Fibroblast of skin of left quadriceps (primary cell): ENCODE measurements around the gene RAP1GAP.
"Not testable (repeated sequence)": the region's sequence is repeated elsewhere in the genome, so short reads cannot be mapped to it uniquely, and the experiment has no call there.

Source experiments
- DNase-seq, 2 experiments: peaks; one replicate each; pipeline ENCODE4 v3.0.0-alpha.2; 2013; ENCODE audit warnings: low read depth in 2 of 2

The RAP1GAP gene

GRCh38 chr1:21644348-21644747 is 24.8 kb downstream of the RAP1GAP start:
- no peak for DNase-seq

DNA sequence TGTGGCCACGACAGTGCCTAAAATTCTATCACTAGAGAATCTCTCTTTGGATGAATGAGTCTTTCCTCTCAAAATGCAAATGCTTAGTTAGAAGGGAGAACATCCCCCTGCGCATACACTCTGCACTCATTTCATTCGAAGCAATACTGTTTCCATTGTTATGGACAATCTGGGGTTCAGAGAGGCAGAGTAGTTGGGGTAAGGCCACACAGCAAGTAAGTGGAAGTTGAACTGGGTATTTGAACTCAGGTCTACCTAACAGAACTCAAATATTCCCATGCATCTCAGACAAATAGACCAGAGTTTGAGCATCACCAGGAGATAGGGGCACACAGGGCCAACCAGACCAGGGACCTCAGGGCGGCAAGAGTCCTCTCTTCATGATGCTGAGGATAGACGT is 25.5 kb downstream of the RAP1GAP start:
- no peak for DNase-seq

GRCh38 chr1:21641967-21642739 is 27.0 kb downstream of the RAP1GAP start:
- no peak for DNase-seq

- DNase-seq: no peak
These were observed 27.6 kb downstream of the RAP1GAP start for GRCh38 chr1:21641537-21641936.

- DNase-seq: no peak
These were observed 28.1 kb downstream of the RAP1GAP start for GRCh38 chr1:21641076-21641475.

DNA sequence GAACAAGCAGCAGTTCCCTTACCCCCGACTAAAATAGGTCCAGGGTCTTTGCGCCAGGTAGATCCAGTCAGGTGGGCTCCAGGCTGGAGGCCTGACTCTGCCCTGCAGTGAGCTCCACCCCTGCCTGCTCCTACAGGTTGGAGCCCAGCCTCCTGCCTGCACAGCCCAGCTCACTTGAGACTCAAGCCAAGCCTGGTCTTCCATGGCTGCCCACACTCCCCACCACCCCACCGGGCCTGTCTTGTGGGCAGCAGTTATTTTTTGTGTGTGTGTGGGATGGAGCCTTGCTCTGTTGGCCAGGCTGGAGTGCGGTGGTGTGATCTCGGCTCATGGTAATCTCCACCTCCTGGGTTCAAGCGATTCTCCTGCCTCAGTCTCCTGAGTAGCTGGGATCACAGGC is 28.5 kb downstream of the RAP1GAP start:
- DNase-seq: no peak

DNA sequence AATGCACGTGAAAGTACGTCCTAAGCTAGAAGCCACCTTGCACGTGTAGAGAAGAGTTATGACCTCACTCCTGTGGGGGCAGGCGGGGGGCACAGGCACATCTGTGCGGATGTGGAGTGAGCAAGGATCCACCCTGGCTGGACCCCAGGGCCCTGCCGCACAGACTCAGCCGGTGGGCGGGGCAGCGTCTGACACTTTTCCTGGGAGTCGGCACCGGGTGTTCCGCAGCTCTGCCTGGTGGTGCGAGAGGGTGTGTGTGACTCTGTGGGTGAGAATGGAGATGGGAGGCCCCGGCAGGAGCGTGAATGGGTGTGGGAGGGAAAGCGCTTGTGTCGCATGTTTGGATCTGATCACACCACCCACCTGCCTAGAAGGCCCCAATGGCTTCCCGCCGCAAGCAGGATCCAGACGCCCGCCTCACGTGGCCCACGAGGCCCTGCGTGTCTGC is 29.5 kb downstream of the RAP1GAP start:
- DNase-seq: no peak

DNA sequence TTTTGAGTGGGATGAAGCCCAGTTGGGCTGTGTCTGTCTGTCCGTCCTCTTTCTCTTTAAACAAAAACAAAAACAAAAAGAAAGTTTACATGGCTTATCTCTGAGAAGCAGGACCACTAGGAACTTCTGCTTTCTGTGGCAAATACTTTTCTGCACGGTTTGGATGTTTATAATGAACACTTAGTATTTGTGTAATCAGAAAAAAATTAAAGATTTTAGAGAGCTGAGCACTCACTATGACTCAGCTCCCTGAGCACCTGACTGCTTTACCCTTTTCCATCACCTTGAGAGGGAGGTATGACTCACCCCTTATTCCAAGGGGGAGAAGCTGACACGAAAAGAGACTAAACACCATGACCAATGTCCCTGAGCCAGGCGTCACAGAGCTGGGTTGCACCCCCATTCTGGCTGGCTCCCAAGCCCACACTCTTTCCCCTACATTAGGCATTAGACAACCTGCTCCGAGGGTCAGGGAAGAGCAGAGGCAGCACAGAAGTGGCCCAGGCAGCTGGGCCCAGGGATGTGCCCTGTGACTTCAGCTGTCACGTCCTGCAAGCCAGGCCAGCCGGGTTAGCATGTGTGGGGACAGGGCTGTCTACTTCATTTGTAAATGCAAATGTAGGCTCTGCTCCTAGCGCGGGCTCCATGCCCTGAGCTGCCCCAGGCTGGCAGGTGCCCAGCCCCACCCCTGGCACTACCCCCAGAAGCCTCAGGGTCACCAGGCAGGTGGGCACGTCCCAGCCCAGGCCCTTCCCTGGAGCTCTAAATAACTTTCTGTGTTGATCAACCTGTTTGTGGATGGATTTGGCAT is 30.4 kb downstream of the RAP1GAP start:
- DNase-seq: no peak

DNA sequence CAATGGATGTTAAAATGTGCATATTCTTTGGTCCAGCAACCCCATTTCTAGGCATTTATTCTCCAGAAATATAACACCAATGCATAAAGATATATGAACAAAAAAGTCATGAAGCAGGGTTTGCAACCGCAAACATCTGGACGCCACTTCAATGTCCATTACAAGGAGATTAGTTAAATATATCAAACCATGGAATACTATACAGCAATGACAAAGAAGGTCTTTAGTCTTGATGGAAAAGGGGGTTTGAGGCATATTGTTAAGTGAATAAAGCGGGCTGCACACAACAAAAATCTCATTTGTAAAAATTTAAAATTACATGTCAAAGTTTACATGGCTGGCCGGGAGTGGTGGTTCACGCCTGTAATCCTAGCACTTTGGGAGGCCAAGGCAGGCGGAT is 31.6 kb downstream of the RAP1GAP start:
- DNase-seq: no peak

DNA sequence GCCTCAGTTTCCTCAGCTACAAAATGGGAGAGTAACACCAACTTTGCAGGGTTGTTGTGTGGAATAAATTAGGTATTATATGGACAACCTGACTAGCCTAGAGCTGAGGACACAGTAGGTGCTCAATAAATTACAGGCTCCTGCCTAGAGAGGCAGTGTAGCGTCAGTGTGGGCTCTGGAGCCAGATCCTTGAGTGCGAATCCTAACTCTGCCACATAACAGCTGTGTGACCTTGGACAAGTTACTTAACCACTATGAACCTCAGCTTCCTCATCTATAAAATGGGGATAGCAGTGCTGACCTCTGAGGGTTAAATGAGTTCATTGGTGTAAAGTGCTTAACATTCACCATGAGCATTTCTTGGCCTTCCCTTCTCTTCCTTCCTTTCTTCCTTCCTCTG is 33.1 kb downstream of the RAP1GAP start:
- DNase-seq: no peak

DNA sequence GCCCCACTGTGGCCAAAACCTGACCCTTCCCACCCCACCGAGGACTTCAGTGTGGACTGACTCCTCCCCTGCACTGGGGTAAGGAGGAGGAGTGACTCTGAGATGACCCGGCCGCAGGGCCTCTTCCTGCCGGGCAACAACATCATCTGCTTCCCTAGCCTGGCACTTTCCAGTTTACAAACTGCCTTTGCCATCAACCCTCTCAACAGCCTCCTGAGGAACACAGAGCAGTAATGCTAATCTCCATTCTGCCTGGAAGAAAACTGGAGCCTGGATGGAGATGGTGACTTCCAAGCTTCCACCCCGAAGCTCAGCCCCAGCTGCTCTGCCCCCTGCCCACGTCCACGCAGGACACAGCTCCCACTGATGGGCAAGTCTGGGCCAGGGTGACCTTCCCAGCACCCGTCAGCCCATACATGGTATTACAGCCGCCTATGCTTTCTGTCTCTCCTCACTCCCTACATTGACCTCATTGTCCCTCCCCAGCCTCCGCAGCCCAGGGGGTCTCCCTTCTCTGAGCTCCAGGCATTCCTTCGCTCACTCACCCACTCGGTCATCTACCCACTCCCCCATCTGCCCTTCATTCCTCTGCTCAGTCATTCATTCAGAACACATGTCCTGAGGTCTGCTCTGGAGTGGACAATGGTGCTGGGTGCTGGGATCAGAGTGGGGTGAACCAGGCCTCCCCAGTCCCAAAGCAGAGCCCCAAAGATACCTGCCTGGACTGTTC is 34.2 kb downstream of the RAP1GAP start:
- no peak for DNase-seq

DNA sequence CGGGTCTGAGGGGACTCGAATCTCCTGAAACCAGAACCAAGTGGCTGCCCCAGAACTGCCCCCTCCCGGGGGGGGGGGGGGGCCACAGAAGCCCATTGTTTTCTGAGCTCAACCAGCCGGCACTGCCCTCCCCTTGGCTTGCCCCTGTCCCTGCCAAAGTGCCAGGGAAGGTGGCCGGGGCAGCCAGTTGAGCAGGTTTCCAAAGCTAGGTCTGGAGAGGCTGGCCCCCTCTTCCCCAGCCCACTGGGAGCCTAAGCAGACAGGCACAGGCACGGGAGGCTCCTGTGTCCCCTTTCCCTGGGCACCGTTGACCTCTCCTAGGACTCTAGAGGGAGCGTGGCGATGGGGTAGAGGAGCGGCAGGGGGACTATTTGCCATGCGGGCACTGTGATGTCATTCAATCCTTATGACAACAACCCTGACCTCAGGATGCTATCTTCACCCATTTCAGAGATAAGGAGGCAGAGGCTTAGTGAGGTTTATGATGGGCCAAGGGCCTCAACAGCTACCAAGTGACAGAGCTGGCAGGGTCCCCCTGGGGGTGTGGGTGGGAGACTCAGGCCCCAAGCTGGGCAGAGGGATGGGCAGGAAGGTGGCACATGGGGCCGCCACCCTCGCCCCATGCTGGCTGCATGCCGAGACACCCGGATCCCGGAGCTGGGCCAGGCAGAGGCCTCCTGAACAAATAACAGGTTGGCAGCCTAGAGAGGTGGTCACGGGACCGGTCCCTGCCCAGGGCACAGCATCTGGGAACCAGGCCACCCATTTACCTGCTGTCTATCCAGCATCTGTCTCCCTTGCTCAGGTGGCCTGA is 35.0 kb downstream of the RAP1GAP start:
- DNase-seq: no peak

- no peak for DNase-seq
These were observed 35.9 kb downstream of the RAP1GAP start for GRCh38 chr1:21633141-21633755.

GRCh38 chr1:21631944-21632887 is 36.9 kb downstream of the RAP1GAP start:
- DNase-seq: no peak

- DNase-seq: not testable (repeated sequence)
These were observed 37.6 kb downstream of the RAP1GAP start for GRCh38 chr1:21631590-21631943.

- no peak for DNase-seq
These were observed 38.4 kb downstream of the RAP1GAP start for GRCh38 chr1:21630571-21631343.

DNA sequence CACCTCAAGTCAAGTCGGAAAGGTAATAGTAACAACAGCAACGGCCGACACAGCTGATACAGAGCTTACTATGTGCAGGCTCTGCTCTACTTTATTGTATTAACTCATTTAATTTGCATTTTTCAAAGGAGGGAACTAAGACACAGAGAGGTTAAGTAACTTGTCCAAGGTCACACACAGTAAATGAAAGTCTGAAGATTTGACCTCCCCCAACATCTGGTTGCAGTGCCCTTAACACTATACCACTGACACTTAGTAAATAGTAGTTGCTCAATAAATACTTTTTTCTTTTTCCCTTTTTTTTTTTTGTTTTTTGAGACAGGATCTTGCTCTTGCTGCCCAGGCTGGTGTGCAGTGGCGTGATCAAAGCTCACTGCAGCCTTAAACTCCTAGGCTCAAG is 39.2 kb downstream of the RAP1GAP start:
- no peak for DNase-seq

DNA sequence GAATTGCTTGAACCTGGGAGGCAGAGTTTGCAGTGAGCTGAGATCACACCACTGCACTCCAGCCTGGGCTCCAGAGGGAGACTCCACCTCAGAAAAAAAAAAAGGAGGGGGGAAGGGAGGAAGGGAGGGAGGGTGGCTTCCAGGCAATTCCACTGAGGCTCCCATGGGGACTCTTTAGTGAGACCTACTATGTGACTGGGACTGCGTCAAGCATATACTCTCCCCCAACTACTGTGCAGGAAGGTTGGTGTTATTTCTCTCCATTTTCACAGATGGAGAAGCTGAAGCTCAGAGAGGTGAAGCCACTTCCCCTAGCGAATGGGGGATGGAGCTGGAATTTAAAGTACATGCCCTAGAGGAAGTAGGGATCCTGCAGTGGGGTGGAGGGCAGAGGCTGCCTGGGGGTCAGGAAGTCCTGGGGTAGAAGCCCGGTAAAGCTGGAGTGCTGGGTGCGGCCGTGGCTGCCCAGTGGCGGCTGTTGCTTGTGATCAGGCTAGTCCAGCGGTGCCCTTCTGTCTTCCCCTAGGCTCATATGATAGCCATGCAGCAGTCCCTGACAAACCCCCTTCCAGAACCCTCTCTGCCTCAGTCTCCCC is 40.3 kb downstream of the RAP1GAP start:
- DNase-seq: no peak

DNA sequence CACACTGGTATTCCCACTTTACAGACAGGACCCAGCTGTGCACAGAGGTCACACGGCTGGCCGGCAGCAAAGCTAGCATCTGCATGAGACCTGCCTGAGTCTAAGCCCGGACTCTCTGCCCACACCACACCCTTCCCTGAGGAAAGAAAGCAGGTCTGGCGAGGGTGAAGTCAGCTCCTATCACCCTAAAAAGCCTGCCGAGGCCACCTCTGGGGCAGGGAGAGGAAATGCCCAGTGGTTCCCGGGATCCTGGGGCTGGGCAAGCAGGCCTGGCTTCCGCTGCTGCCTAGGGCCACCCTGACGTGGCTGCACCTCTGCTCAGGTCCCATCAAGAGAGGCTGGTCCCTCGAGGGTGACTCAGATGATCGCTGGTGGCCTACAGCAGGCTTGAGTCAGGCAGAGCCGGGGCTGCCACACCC is 42.2 kb downstream of the RAP1GAP start:
- no peak for DNase-seq
